Naive thymus-derived CD8-positive, alpha-beta T cell (primary cell): ENCODE measurements around the gene GTF3C5. TPM values are rescaled to one million over a fixed set of nuclear protein-coding genes. Genes with fewer than 3 reads are reported as not detected.

ENCODE experiments used
- ATAC-seq, 2 donors: fragments of 150-1000 bp; cut with Tn5 transposase in 1 of 2; sonication (Bioruptor Pico), chemical (Tn5 transposase) in 1 of 2; 1 replicate in 1 of 2; 2 replicates in 1 of 2; pipeline ENCODE4 v1.10.0; 2021; ENCODE audit warnings: mild to moderate bottlenecking in 2 of 2, moderate library complexity in 2 of 2
- POLR2A ChIA-PET: fragments of 350-600 bp; sonication (Branson Sonifier 250); formaldehyde crosslinking; loops from one replicate; lab custom pipeline; 2021; ENCODE audit warnings: antibody characterized with exemption; lab: Charles Lee
- DNase-seq, 10 donors: peaks; one replicate each; pipeline versions ENCODE4 v3.0.0 to v3.0.0-alpha.2; 2020 to 2022
- H3K27ac Mint-ChIP-seq, 10 donors: one replicate each; pipeline ENCODE4 v1.8.0; 2020 to 2022; ENCODE audit warnings: mild to moderate bottlenecking in 10 of 10, mixed read lengths in 10 of 10, moderate library complexity in 4 of 10, inconsistent platforms in 1 of 10
- H3K27me3 Mint-ChIP-seq, 5 donors: one replicate each; pipeline ENCODE4 v1.8.0; 2021 to 2022; ENCODE audit warnings: mixed read lengths in 5 of 5
- H3K36me3 Mint-ChIP-seq, 3 donors: one replicate each; pipeline ENCODE4 v1.8.0; 2020 to 2022; ENCODE audit warnings: mixed read lengths in 3 of 3, mild to moderate bottlenecking in 2 of 3, inconsistent platforms in 1 of 3
- H3K4me1 Mint-ChIP-seq, 4 donors: one replicate each; pipeline ENCODE4 v1.8.0; 2021 to 2022; ENCODE audit warnings: mixed read lengths in 4 of 4
- H3K4me3 Mint-ChIP-seq, 10 donors: one replicate each; pipeline ENCODE4 v1.8.0; 2020 to 2022; ENCODE audit warnings: mild to moderate bottlenecking in 10 of 10, mixed read lengths in 10 of 10, moderate library complexity in 6 of 10, inconsistent platforms in 1 of 10
- H3K9me3 Mint-ChIP-seq, 9 donors: one replicate each; pipeline ENCODE4 v1.8.0; 2020 to 2022; ENCODE audit warnings: mixed read lengths in 9 of 9, mild to moderate bottlenecking in 3 of 9, inconsistent platforms in 1 of 9, moderate library complexity in 1 of 9
- polyA plus RNA-seq, 3 donors: library from polyadenylated mRNA; unstranded; fragments of 300-500 nt; fragmentation: Illumina TruSeq; gene quantifications; one replicate each; pipeline ENCODE4 v1.2.3, GENCODE V29; 2021
- total RNA-seq, 8 experiments: library from RNA in 2 of 8; stranded (reverse) in 2 of 8; gene quantifications; one replicate each; pipeline ENCODE4 v1.2.3 and lab custom pipeline; 2021 to 2026

GTF3C5 gene, protein sequence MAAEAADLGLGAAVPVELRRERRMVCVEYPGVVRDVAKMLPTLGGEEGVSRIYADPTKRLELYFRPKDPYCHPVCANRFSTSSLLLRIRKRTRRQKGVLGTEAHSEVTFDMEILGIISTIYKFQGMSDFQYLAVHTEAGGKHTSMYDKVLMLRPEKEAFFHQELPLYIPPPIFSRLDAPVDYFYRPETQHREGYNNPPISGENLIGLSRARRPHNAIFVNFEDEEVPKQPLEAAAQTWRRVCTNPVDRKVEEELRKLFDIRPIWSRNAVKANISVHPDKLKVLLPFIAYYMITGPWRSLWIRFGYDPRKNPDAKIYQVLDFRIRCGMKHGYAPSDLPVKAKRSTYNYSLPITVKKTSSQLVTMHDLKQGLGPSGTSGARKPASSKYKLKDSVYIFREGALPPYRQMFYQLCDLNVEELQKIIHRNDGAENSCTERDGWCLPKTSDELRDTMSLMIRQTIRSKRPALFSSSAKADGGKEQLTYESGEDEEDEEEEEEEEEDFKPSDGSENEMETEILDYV
- total RNA-seq (10 to 100 TPM; 78.7 to 81.2 TPM), polyA plus RNA-seq (10 to 100 TPM; 33.7 to 40.1 (median 37.8) TPM), total RNA-seq (lab: John Stamatoyannopoulos, UW) (46.9 to 91.0 (median 78.3) reads per million in 6 experiments)

DNA sequence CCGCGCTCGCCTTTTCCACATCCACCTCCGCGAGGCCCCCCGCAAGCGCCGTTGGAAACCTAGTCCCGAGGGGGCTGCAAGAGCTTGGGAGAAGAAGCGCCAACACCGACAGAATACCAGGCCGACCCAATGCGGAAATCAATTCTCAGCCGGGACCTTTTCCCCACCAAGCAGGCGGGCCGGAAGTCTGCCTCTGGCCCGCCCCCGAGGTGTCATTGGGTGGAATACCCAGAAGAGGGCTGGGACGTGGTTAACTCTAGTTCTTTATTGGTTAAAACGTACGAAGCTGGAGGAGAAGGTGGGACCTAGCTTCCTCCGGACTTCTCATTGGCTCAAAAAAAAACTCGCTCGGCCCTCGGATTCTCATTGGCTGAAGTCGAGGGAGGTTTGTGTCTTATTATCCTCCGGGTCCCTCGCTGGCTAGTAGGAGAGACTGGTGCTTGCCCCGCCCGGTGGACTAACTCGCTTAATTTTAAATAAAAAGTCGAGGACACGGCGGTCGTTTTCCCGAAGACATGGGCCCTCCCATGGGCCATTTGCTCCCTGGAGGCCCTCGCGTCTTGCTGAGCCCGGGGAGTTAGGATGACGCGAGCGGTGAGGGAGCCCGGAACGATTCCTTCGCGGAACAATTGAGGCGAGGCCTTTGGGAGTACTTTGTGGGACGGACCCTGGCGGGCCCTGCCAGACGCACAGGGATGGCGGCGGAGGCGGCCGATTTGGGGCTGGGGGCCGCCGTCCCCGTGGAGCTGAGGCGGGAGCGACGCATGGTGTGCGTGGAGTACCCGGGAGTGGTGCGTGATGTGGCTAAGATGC lies at the start of gene GTF3C5:
Gene GTF3C5, plus strand, starts transcription at position 681 of the 813 bp plus-strand sequence. Its CDS starts 15 bp downstream, at position 696.
- no peaks in the 10 kb centered on the region for H3K27me3 Mint-ChIP-seq
- peak within 1 kb of the TSS; percentile 97 to 99 (median 98) for H3K27ac Mint-ChIP-seq
- peaks cover 0 to 5% (median 0%) of the 10 kb centered on the region in 3 donors for H3K36me3 Mint-ChIP-seq
- H3K4me3 Mint-ChIP-seq: peak within 1 kb of the TSS; percentile 97 to 100 (median 99)
- POLR2A ChIA-PET: interaction anchor here (0.6 to 3.2 kb wide), 38 partner anchors 8 to 1485 kb away, joined by 3 to 28 read pairs (median 5); partner anchors contain the start of genes CACFD1, MED22, PRRT1B and RPL7A
- DNase-seq (peak; percentile 81 to 97 (median 92)), ATAC-seq (peak; percentile 96)
- peaks cover 22 to 75% (median 63%) of the 10 kb centered on the region in 4 donors for H3K4me1 Mint-ChIP-seq
- H3K9me3 Mint-ChIP-seq: peaks cover 0 to 2% (median 0%) of the 10 kb centered on the region in 9 donors

DNA sequence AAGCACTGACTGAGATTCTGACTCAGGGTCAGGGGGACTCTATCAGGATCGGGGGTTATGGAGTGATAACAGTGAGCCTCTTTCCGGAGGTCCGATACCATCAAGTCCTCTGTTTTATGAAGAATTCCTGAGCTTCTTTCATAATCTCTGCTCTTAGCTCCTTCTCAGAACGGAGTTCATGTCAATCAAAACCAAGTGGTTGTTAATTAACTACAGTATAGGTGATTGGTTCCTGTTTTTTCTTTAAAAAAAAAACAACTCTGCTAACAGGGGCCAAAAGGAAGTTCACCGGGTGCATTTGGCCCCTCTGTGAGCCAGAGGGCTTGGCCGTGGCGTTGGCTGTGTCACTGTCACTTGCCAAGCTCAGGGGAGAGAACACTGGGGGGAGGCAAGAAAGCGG lies 48.3 kb upstream of the GTF3C5 start:
- H3K27ac Mint-ChIP-seq: no peak overlapping the region
- H3K4me1 Mint-ChIP-seq: peaks cover 4 to 25% (median 9%) of the 10 kb centered on the region in 4 donors
- POLR2A ChIA-PET: no interaction called here
- H3K4me3 Mint-ChIP-seq: no peak overlapping the region
- ATAC-seq (no peak), DNase-seq (no peak)
- H3K36me3 Mint-ChIP-seq: no peaks in the 10 kb centered on the region
- H3K9me3 Mint-ChIP-seq: no peaks in the 10 kb centered on the region
- H3K27me3 Mint-ChIP-seq: peaks cover 24 to 79% (median 46%) of the 10 kb centered on the region in 5 donors

DNA sequence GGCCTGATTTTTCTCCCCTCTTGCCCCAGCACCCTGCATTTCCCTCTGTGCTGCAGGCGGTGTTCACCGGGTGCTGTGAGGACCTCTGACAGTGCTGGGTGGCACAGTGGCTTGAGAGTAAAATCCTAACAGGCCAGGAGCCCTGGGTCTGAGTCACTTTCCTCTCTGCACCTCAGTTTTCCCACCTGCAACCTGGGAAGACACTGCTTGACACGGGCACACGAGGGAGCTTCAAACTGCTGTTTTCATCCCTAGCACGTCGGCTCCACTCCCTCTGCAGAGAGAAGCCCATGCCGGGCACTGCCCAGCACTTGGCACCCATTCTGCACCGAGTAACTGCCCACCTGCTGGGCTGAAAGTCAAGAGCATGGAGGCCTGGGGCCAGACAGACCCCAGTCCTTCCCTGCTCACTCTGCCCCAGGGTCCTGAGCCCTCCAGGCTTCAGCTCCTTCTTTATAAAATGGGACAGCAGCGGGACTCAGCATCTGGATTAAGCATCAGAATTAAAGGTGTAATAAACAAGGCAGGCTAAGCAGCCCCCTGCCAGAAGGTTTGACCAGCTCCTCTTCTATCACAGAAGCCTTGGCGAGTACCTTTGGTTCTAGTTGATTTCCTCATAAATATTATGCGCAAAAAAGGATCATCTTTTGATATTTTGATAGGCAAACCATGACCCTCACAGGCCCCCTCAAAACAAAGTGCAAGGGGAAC lies 47.2 kb upstream of the GTF3C5 start:
- H3K27me3 Mint-ChIP-seq: peaks cover 23 to 79% (median 47%) of the 10 kb centered on the region in 5 donors

DNA sequence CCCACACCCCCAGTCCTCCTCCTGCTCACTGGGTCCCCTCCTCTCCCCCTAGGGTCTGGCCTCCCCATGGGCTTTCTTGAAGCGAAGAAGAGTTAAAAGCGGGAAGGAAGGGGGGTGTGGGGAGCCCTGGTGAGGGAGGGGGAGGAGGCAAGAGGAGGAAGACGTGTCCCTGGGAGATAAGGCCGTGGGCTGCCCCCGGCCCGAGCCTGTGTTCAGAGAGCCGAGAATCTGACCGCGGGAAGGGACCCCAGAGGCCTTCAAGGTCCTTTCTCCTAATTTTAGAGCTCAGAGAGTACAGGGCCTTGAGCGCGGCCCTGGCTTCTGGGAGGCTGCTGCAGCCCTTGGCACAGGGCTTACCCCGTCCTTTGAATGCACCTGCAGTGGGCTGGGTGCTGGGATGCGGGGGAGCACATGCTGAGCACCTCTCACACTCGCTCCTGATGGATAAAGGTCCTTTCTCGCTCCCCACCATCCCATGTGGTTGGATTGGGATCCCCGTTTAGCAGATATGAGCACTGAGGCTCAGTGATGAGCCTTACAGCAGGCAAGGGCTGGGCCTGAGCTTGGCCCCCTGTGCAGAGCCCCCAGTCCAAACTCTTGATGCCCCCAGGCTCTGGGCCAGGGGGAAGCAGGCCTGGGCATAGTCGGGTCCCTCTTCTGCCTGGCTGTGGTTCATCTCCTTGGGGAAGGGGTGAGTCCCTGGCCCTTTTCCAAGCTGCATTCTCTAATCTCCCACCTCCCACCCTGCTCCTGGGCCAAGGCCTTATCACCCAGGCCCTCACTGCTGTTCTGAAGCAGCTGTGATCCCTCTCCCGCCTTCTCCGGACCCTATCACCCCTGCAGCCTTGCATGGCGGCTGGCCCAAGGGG lies 46.4 kb upstream of the GTF3C5 start:
- Mint-ChIP-seq H3K27ac (no peak overlapping the region), H3K27me3 (peaks cover 20 to 72% (median 49%) of the 10 kb centered on the region in 5 donors), H3K4me3 (no peak overlapping the region), H3K4me1 (peaks cover 0 to 11% (median under 1%) of the 10 kb centered on the region in 4 donors), H3K9me3 (no peaks in the 10 kb centered on the region), H3K36me3 (no peaks in the 10 kb centered on the region)
- POLR2A ChIA-PET: interaction anchor here (0.6 kb wide), 1 partner anchor 76 kb away, joined by 4 read pairs; no protein-coding TSS in a partner anchor
- DNase-seq (no peak), ATAC-seq (no peak)

More for the DNA sequence above, 47.2 kb upstream of the GTF3C5 start:
- H3K27ac Mint-ChIP-seq: no peak overlapping the region
- ATAC-seq (no peak), DNase-seq (no peak)
- POLR2A ChIA-PET: no interaction called here
- H3K4me1 Mint-ChIP-seq: peaks cover 1 to 16% (median 4%) of the 10 kb centered on the region in 4 donors
- H3K9me3 Mint-ChIP-seq: no peaks in the 10 kb centered on the region
- H3K4me3 Mint-ChIP-seq: no peak overlapping the region
- no peaks in the 10 kb centered on the region for H3K36me3 Mint-ChIP-seq

DNA sequence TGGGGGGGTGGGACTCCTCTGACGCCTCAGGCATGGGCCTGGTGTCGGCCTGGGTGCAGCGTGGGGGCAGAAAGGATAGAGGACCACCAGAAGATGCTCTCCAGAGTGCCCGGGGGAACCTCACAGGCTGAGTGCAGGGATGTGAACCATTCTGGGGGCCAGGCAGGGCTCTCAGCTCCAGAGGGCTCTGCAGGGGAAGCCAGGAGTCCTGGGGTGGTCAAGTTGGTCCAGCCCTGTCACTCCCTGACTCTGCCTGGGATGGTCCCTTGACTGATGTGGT lies 45.8 kb upstream of the GTF3C5 start:
- peaks cover 16 to 67% (median 47%) of the 10 kb centered on the region in 5 donors for H3K27me3 Mint-ChIP-seq
- no peaks in the 10 kb centered on the region for H3K9me3 Mint-ChIP-seq
- no peaks in the 10 kb centered on the region for H3K36me3 Mint-ChIP-seq
- no peak overlapping the region for H3K27ac Mint-ChIP-seq
- POLR2A ChIA-PET: no interaction called here
- peaks cover 0 to 7% (median 0%) of the 10 kb centered on the region in 4 donors for H3K4me1 Mint-ChIP-seq
- ATAC-seq (no peak), DNase-seq (no peak)
- H3K4me3 Mint-ChIP-seq: no peak overlapping the region

DNA sequence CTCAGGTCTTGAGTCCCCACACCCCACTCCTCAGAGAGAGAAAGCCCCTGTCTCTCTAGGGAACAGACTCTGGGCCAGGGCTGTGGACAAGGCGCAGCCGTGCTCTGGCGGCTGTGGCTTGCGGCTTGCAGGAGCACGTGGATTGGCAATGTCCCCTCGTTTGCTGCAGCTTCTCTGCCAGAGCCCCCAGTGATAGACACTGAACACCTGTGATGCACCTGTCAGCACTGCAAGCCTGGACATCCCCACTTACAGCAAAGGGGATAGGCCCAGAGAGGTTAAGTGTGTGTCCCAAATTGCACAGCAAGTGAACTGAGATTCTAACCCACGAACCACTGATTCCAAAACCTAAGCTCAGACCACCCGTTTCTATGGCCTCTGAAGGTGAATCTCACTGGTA lies 45.3 kb upstream of the GTF3C5 start:
- Mint-ChIP-seq H3K4me1 (peaks cover 0 to 7% (median 1%) of the 10 kb centered on the region in 4 donors), H3K36me3 (no peaks in the 10 kb centered on the region), H3K27ac (no peak overlapping the region), H3K9me3 (no peaks in the 10 kb centered on the region), H3K27me3 (peaks cover 14 to 68% (median 45%) of the 10 kb centered on the region in 5 donors), H3K4me3 (no peak overlapping the region)
- POLR2A ChIA-PET: no interaction called here
- no peak for DNase-seq
- no peak for ATAC-seq

DNA sequence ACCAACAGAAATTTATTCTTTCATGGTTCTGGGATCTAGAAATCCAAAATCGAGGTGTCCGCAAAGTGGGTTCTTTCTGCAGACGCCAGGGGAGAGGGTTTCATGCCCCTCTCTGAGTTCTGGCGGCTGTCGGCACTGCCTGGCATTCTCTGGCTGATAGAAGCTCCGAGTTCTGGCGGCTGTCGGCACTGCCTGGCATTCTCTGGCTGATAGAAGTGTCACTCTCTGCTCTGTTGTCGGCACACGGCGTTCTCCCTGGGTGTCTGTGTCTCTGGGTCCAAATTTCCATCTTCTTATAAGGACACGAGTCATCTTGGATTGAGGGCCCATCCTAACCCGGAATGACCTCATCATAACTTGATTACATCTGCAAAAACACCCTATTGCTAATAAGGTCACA lies 44.7 kb upstream of the GTF3C5 start:
- Mint-ChIP-seq H3K36me3 (no peaks in the 10 kb centered on the region), H3K4me1 (peaks cover 0 to 7% (median 1%) of the 10 kb centered on the region in 4 donors), H3K27ac (no peak overlapping the region), H3K27me3 (peaks cover 8 to 62% (median 39%) of the 10 kb centered on the region in 5 donors), H3K9me3 (no peaks in the 10 kb centered on the region), H3K4me3 (no peak overlapping the region)
- DNase-seq (no peak), ATAC-seq (no peak)
- POLR2A ChIA-PET: no interaction called here

DNA sequence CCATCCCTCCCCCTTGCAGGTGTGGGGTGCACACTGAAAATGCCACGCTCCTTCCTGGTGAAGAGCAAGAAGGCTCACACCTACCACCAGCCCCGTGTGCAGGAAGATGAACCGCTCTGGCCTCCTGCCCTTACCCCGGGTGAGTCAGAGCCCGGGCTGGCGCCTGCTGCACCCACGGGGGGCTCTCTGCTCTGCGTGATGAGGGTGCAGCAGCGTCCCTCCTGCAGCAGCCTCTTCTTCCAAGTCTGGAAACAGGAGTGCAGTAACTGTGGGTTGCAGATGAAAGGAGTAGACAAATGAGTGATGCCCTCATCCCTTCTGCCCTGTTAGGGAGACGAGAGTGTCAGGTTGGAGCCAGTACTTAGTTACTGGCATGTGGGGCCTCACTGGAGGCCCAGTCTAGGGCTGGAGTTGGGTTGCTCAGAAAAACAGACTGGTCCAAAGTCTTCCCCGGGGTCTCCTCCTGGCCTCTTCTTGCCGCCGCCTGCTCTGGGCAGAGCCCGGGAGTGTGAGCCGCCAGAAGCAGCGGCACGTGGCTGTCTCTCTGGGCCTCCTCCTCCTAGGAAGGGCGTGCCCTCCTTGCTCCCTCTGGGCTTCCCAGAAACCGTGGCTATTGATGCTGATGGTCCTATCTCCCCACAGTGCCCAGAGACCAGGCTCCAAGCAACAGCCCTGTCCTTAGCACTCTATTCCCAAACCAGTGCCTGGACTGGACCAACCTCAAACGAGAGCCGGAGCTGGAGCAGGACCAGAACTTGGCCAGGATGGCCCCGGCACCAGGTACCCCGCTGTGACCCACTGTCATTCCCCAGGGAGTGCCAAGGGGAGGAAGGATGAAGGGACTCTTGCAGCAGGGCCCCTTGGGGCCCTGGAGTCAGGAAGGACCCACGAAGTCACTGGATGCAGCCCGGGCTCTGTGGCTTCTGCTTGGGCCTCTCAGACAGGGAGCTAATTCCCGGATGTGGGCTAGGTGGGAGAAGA lies 43.9 kb upstream of the GTF3C5 start:
- POLR2A ChIA-PET: no interaction called here
- Mint-ChIP-seq H3K27me3 (peaks cover 7 to 54% (median 32%) of the 10 kb centered on the region in 5 donors), H3K4me1 (peaks cover 0 to 12% (median 1%) of the 10 kb centered on the region in 4 donors), H3K27ac (no peak overlapping the region), H3K9me3 (no peaks in the 10 kb centered on the region), H3K4me3 (no peak overlapping the region), H3K36me3 (no peaks in the 10 kb centered on the region)
- ATAC-seq (no peak), DNase-seq (no peak)

DNA sequence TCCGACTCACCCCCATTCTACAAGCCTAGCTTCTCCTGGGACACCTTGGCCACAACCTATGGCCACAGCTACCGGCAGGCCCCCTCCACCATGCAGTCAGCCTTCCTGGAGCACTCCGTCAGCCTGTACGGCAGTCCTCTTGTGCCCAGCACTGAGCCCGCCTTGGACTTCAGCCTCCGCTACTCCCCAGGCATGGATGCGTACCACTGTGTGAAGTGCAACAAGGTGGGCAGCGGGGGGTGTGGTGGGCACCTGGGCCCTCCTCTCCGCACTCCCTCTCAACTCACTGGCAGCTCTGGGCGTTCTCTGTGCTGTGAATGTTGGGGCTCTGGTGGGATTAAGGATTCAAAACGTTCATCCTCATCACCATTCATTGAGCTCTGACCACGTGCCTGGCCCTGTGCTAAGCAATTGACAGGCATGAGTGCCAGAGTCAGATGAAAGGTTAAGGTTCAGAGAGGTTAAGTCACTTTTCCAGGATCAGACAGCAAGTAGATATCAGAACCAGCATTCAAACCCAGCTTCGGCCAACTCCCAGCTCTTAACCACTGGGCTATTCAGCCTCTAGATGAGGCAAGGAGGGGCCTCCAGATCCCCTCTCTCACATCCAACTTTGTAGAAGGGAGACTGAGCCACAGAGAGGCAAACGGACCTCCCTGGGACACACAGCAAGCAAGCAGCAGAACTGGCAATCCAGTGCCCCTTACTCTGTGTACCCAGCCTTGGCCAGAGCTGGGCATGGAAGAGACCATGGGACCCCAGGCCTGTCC lies 42.4 kb upstream of the GTF3C5 start:
- DNase-seq (no peak), ATAC-seq (no peak)
- POLR2A ChIA-PET: no interaction called here
- Mint-ChIP-seq H3K4me3 (no peak overlapping the region), H3K27ac (no peak overlapping the region), H3K9me3 (no peaks in the 10 kb centered on the region), H3K36me3 (no peaks in the 10 kb centered on the region), H3K4me1 (peaks cover 0 to 15% (median 1%) of the 10 kb centered on the region in 4 donors), H3K27me3 (peaks cover 8 to 54% (median 33%) of the 10 kb centered on the region in 5 donors)

DNA sequence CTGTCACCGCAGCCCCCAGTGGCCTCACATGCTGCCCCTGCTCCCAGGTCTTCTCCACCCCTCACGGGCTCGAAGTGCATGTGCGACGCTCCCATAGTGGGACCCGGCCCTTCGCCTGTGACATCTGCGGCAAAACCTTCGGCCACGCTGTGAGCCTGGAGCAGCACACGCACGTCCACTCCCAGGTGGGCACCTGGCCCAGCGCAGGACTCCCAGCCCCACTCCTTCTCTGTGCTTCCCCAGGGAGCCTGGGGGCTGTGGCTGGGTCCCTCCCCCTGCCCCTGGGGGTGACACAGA lies 41.8 kb upstream of the GTF3C5 start:
- peaks cover 0 to 15% (median 1%) of the 10 kb centered on the region in 4 donors for H3K4me1 Mint-ChIP-seq
- no peak overlapping the region for H3K4me3 Mint-ChIP-seq
- DNase-seq: no peak
- no peak overlapping the region for H3K27ac Mint-ChIP-seq
- no peaks in the 10 kb centered on the region for H3K9me3 Mint-ChIP-seq
- H3K36me3 Mint-ChIP-seq: no peaks in the 10 kb centered on the region
- no peak for ATAC-seq
- POLR2A ChIA-PET: no interaction called here
- peaks cover 8 to 49% (median 33%) of the 10 kb centered on the region in 5 donors for H3K27me3 Mint-ChIP-seq
